Measurements from ENCODE around the gene PHF14. TPM values are rescaled to one million over a fixed set of nuclear protein-coding genes. Genes with fewer than 3 reads are reported as not detected.
"Not testable (repeated sequence)": the region's sequence is repeated elsewhere in the genome, so short reads cannot be mapped to it uniquely, and the experiment has no call there.

Gene PHF14, protein sequence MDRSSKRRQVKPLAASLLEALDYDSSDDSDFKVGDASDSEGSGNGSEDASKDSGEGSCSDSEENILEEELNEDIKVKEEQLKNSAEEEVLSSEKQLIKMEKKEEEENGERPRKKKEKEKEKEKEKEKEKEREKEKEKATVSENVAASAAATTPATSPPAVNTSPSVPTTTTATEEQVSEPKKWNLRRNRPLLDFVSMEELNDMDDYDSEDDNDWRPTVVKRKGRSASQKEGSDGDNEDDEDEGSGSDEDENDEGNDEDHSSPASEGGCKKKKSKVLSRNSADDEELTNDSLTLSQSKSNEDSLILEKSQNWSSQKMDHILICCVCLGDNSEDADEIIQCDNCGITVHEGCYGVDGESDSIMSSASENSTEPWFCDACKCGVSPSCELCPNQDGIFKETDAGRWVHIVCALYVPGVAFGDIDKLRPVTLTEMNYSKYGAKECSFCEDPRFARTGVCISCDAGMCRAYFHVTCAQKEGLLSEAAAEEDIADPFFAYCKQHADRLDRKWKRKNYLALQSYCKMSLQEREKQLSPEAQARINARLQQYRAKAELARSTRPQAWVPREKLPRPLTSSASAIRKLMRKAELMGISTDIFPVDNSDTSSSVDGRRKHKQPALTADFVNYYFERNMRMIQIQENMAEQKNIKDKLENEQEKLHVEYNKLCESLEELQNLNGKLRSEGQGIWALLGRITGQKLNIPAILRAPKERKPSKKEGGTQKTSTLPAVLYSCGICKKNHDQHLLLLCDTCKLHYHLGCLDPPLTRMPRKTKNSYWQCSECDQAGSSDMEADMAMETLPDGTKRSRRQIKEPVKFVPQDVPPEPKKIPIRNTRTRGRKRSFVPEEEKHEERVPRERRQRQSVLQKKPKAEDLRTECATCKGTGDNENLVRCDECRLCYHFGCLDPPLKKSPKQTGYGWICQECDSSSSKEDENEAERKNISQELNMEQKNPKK
- total RNA-seq (2014; rRNA removed; shearing (Covaris generic)) (9.6 and 17.0 TPM in 2 replicates), polyA plus RNA-seq (2016; fragmentation: Nextera tagmentation; extraction: Ambion mirVana) (10.0 and 10.1 TPM in 2 replicates)

DNA sequence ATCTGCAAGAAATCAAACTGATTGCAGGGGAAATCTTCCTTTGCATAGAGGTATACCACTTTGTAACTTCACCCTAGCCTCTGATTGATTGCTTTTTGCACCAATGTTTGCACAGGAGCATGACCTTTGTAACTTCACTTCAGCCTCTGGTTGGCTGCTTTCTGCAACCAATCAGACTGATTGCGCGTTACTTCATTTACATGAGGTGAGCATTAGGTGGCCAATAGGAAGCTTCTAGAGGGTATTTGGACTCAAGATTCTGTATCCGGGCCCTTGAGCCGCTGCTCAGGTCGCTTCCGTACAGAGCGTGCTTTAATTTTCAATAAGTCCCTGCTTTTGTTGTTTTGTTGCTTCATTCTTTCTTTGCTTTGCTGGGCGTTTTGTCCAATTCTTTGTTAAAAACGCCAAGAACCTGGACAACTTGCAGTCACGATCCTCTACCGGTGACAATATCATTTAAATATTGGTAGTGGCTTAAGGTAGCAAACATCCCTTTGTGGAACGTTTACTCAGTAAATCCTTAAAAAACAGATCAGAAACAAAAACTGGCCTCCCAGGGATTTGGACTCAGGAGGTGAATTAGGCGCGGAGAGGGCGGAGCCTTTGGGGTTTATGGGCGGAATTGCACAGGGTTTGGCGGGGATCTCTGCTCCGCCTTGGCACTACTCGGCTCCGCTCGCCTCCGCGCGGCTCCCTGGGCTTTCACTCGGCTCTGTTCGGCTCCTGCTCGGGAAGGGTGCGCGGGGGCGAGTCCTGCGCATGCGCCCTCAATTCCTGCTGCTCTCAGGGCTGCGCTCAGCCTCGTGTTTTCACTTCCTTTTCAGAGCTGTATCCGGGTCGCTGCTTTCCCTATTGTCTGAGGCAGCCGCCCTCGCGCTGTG lies at the start of gene PHF14:
TSS of gene PHF14 (plus strand) at position 812 of the 881 bp plus-strand sequence. CDS start 452 bp downstream, outside the sequence.
- Histone ChIP-seq H3K79me2 (ENCODE audit: insufficient read depth) (peaks cover 41% of the 10 kb centered on the region), H3F3A (ENCODE audit: insufficient read depth) (peaks cover 4% of the 10 kb centered on the region; the same call in 1 of the 2 replicates), H3K9ac (peak within 1 kb of the TSS; percentile 89), H4K20me1 (ENCODE audit: insufficient read depth) (0 out of 2 replicates have a peak, but pooled peaks cover 7% of the 10 kb centered on the region), H3K4me1 (ENCODE audit: insufficient read depth) (peaks cover 8% of the 10 kb centered on the region), H3K4me2 (ENCODE audit: unreplicated experiment) (peak within 1 kb of the TSS; percentile 98), H3K9me2 (ENCODE audit: insufficient read depth) (no peaks in the 10 kb centered on the region), H3K27me3 (replicated peaks; ENCODE audit: insufficient read depth) (no peaks in the 10 kb centered on the region), H2AFZ (peak within 1 kb of the TSS; percentile 100), H3K27ac (peak within 1 kb of the TSS; percentile 59), H3K9me3 (ENCODE audit: low read depth) (no peaks in the 10 kb centered on the region), H3K36me3 (ENCODE audit: low read depth) (peaks cover 20% of the 10 kb centered on the region), H3K4me3 (peak within 1 kb of the TSS; percentile 94)
- no peak for TF ChIP-seq EZH2 (IDR thresholded peaks at IDR 0.05; ENCODE audit: insufficient read depth, poor library complexity, severe bottlenecking)
- TF ChIP-seq EZH2phosphoT487 (IDR thresholded peaks at IDR 0.05; ENCODE audit: insufficient read depth, low read depth): no peak
- peak; percentile 99 for DNase-seq
- in situ Hi-C loops (cut with MboI): no loop called here
- WGBS, 2 experiments (ENCODE audit: low coverage in 1 of 2, low lambda C conversion rate in 2 of 2, missing lambda C conversion rate in 2 of 2): 12 to 13% methylated on average over 39 of the region's 39 CpGs

- WGBS, 2 experiments (ENCODE audit: low coverage in 1 of 2, low lambda C conversion rate in 2 of 2, missing lambda C conversion rate in 2 of 2): 58 to 63% methylated on average over 2 of the region's 2 CpGs
- H3K79me2 ChIP-seq (ENCODE audit: insufficient read depth): no peaks in the 10 kb centered on the region
- H3K9me2 ChIP-seq (ENCODE audit: insufficient read depth): no peaks in the 10 kb centered on the region
- H3K9ac ChIP-seq: no peak overlapping the region
- no peaks in the 10 kb centered on the region for H3K9me3 ChIP-seq (ENCODE audit: low read depth)
- TF ChIP-seq EZH2phosphoT487 (IDR thresholded peaks at IDR 0.05; ENCODE audit: insufficient read depth, low read depth) (no peak), EZH2 (IDR thresholded peaks at IDR 0.05; ENCODE audit: insufficient read depth, poor library complexity, severe bottlenecking) (no peak)
- H2AFZ ChIP-seq: no peak overlapping the region
- no peaks in the 10 kb centered on the region for H3K4me1 ChIP-seq (ENCODE audit: insufficient read depth)
- H4K20me1 ChIP-seq (ENCODE audit: insufficient read depth): no peaks in the 10 kb centered on the region
- in situ Hi-C loops (cut with MboI): no loop called here
- DNase-seq: no peak
- no peaks in the 10 kb centered on the region for H3K36me3 ChIP-seq (ENCODE audit: low read depth)
- H3K27me3 ChIP-seq (replicated peaks; ENCODE audit: insufficient read depth): no peaks in the 10 kb centered on the region
- no peak overlapping the region for H3K27ac ChIP-seq
- H3F3A ChIP-seq (ENCODE audit: insufficient read depth): no peaks in the 10 kb centered on the region
- H3K4me2 ChIP-seq (ENCODE audit: unreplicated experiment): no peak overlapping the region
- no peak overlapping the region for H3K4me3 ChIP-seq
Measured at GRCh38 chr7:10924370-10924769, 49.3 kb upstream of the PHF14 start.

- H3K9ac ChIP-seq; H3K36me3 ChIP-seq (ENCODE audit: low read depth); in situ Hi-C loops (cut with MboI); H3K4me2 ChIP-seq (ENCODE audit: unreplicated experiment); H4K20me1 ChIP-seq (ENCODE audit: insufficient read depth); H3K9me2 ChIP-seq (ENCODE audit: insufficient read depth); DNase-seq; H3K79me2 ChIP-seq (ENCODE audit: insufficient read depth); H3K27me3 ChIP-seq (replicated peaks; ENCODE audit: insufficient read depth); H3K4me1 ChIP-seq (ENCODE audit: insufficient read depth); H3K9me3 ChIP-seq (ENCODE audit: low read depth); H3K27ac ChIP-seq; H3K4me3 ChIP-seq; H2AFZ ChIP-seq; H3F3A ChIP-seq (ENCODE audit: insufficient read depth): not testable (repeated sequence)
- WGBS, 2 experiments (ENCODE audit: low coverage in 1 of 2, low lambda C conversion rate in 2 of 2, missing lambda C conversion rate in 2 of 2): 84 to 94% methylated on average over 3 of the region's 3 CpGs
Measured at GRCh38 chr7:10928203-10928602, 45.5 kb upstream of the PHF14 start.

DNA sequence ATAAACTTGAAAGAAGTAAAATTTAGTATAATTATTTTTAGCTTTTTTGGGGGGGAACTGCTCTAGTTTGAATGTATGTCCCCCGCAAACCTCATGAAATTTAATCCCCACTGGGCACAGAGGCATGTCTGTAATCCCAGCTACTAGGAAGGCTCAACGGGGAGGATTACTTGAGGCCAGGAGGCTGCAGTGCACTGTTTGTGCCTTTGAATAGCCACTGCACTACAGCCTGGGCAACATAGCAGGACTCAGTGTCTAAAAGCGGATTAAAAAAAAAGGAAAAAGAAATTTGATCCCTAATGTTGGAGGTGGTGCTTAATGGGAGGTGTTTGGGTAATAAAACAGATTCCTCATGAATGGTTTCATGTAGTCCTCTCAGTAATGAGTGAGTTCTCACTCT lies 43.1 kb upstream of the PHF14 start:
- H3K79me2 ChIP-seq (ENCODE audit: insufficient read depth): peaks cover 8% of the 10 kb centered on the region
- H3K9me2 ChIP-seq (ENCODE audit: insufficient read depth): no peaks in the 10 kb centered on the region
- H3K27me3 ChIP-seq (replicated peaks; ENCODE audit: insufficient read depth): no peaks in the 10 kb centered on the region
- in situ Hi-C loops (cut with MboI): no loop called here
- peaks cover 13% of the 10 kb centered on the region; the same call in 1 of the 2 replicates for H3F3A ChIP-seq (ENCODE audit: insufficient read depth)
- H3K9ac ChIP-seq: no peak overlapping the region
- H3K9me3 ChIP-seq (ENCODE audit: low read depth): no peaks in the 10 kb centered on the region
- TF ChIP-seq EZH2 (IDR thresholded peaks at IDR 0.05; ENCODE audit: insufficient read depth, poor library complexity, severe bottlenecking) (no peak), EZH2phosphoT487 (IDR thresholded peaks at IDR 0.05; ENCODE audit: insufficient read depth, low read depth) (no peak)
- no peak overlapping the region for H2AFZ ChIP-seq
- H3K27ac ChIP-seq: no peak overlapping the region
- no peaks in the 10 kb centered on the region for H4K20me1 ChIP-seq (ENCODE audit: insufficient read depth)
- DNase-seq: no peak
- H3K4me3 ChIP-seq: no peak overlapping the region
- WGBS, 2 experiments (ENCODE audit: low coverage in 1 of 2, low lambda C conversion rate in 2 of 2, missing lambda C conversion rate in 2 of 2): 94 to 100% methylated on average over 3 of the region's 3 CpGs
- peaks cover 20% of the 10 kb centered on the region for H3K36me3 ChIP-seq (ENCODE audit: low read depth)
- no peak overlapping the region for H3K4me2 ChIP-seq (ENCODE audit: unreplicated experiment)
- peaks cover 17% of the 10 kb centered on the region for H3K4me1 ChIP-seq (ENCODE audit: insufficient read depth)

Data from GM23248 (cell line).